GM23338 (cell line): ENCODE results near the gene PCLO. TPM values are rescaled to one million over a fixed set of nuclear protein-coding genes. Genes with fewer than 3 reads are reported as not detected.

Source experiments
- ATAC-seq: fragments of 200-7000 bp; cut with Tn5 transposase; 3 replicates; pipeline ENCODE4 v1.9.1; 2020
- DNase-seq: peaks from one replicate; pipeline ENCODE4 v3.0.0-alpha.2; 2015; ENCODE audit warnings: low spot score
- H2AFZ ChIP-seq: fragments of 200-600 bp; sonication (generic); 2 replicates; pipeline ENCODE4 v1.8.0; 2016; ENCODE audit warnings: antibody characterized with exemption, mild to moderate bottlenecking, moderate library complexity
- H3F3A ChIP-seq: fragments of 200-600 bp; sonication (generic); replicated peaks from 2 replicates; pipeline ENCODE4 v1.8.0; 2017; ENCODE audit warnings: antibody characterized with exemption, mixed run types, low read depth
- H3K27ac ChIP-seq: fragments of 200-600 bp; sonication (generic); 2 replicates; pipeline ENCODE4 v1.6.1; 2016; ENCODE audit warnings: low read depth
- H3K27me3 ChIP-seq: fragments of 200-600 bp; sonication (generic); 2 replicates; pipeline ENCODE4 v1.8.0; 2016; ENCODE audit warnings: mild to moderate bottlenecking, mixed run types, moderate library complexity; ENCODE audit not compliant: insufficient read depth
- H3K36me3 ChIP-seq: fragments of 200-600 bp; sonication (generic); 2 replicates; pipeline ENCODE4 v1.8.0; 2016; ENCODE audit warnings: mild to moderate bottlenecking; ENCODE audit not compliant: insufficient read depth
- H3K4me1 ChIP-seq: fragments of 200-600 bp; sonication (generic); 2 replicates; pipeline ENCODE4 v1.8.0; 2016; ENCODE audit warnings: mild to moderate bottlenecking, moderate library complexity; ENCODE audit not compliant: insufficient read depth
- H3K4me2 ChIP-seq: fragments of 200-600 bp; sonication (generic); 2 replicates; pipeline ENCODE4 v1.7.1; 2017; ENCODE audit warnings: mixed run types
- H3K4me3 ChIP-seq: fragments of 200-600 bp; sonication (generic); 2 replicates; pipeline ENCODE4 v1.6.1; 2016; ENCODE audit warnings: mixed run types
- H3K79me2 ChIP-seq: fragments of 200-600 bp; sonication (generic); replicated peaks from 2 replicates; pipeline ENCODE4 v1.8.0; 2017; ENCODE audit warnings: mild to moderate bottlenecking; ENCODE audit not compliant: insufficient read depth
- H3K9me2 ChIP-seq: fragments of 200-600 bp; sonication (generic); 2 replicates; pipeline ENCODE4 v1.8.0; 2017; ENCODE audit not compliant: insufficient read depth
- H4K20me1 ChIP-seq: fragments of 200-600 bp; sonication (generic); replicated peaks from 2 replicates; pipeline ENCODE4 v1.8.0; 2017; ENCODE audit warnings: mild to moderate bottlenecking; ENCODE audit not compliant: insufficient read depth
- H3K27ac Mint-ChIP-seq: 2 replicates; pipeline ENCODE4 v1.8.0; 2020; ENCODE audit warnings: inconsistent platforms, mild to moderate bottlenecking, moderate library complexity, mixed read lengths
- H3K27me3 Mint-ChIP-seq: 3 replicates; pipeline ENCODE4 v1.8.0; 2022; ENCODE audit warnings: low read depth, mild to moderate bottlenecking, moderate library complexity, mixed read lengths, inconsistent platforms; ENCODE audit not compliant: insufficient read depth, poor library complexity
- H3K36me3 Mint-ChIP-seq: 3 replicates; pipeline ENCODE4 v1.8.0; 2021; ENCODE audit warnings: low read depth, mild to moderate bottlenecking, inconsistent platforms, moderate library complexity, mixed read lengths
- H3K4me1 Mint-ChIP-seq: 3 replicates; pipeline ENCODE4 v1.8.0; 2020; ENCODE audit warnings: mild to moderate bottlenecking, inconsistent platforms, mixed read lengths
- H3K4me3 Mint-ChIP-seq: 3 replicates; pipeline ENCODE4 v1.8.0; 2021; ENCODE audit warnings: moderate library complexity, mild to moderate bottlenecking, inconsistent platforms, mixed read lengths
- H3K9me3 Mint-ChIP-seq: 3 replicates; pipeline ENCODE4 v1.8.0; 2020; ENCODE audit warnings: moderate library complexity, mild to moderate bottlenecking, inconsistent platforms, mixed read lengths
- CTCF ChIP-seq, 2 experiments: fragments of 200-600 bp in 1 of 2; sonication (generic) in 1 of 2; conservative IDR thresholded peaks; 2 replicates each; pipeline versions ENCODE4 v1.5.1 to v1.6.1; 2016 to 2017; ENCODE audit warnings: antibody characterized with exemption in 2 of 2, low read depth in 2 of 2, mild to moderate bottlenecking in 2 of 2, moderate library complexity in 1 of 2
- REST ChIP-seq: IDR thresholded peaks from one replicate; pipeline ENCODE4 v1.6.1; 2018; ENCODE audit warnings: antibody characterized with exemption; ENCODE audit not compliant: unreplicated experiment
- ZNF462 ChIP-seq: fragments of 250-450 bp; sonication (Bioruptor Pico); IDR thresholded peaks from 2 replicates; pipeline ENCODE4 v1.5.0; 2020; ENCODE audit warnings: mild to moderate bottlenecking, moderate library complexity
- polyA plus RNA-seq: library from polyadenylated mRNA; unstranded; fragments of >200 nt; fragmentation: Nextera tagmentation; extraction: Ambion mirVana; gene quantifications from 2 replicates; pipeline ENCODE4 v1.2.1, GENCODE V29; 2016
- total RNA-seq: library from RNA; depleted of rRNA; stranded (reverse); fragments of >200 nt; shearing (Covaris generic); gene quantifications from 2 replicates; pipeline ENCODE4 v1.2.3, GENCODE V29; 2014

PCLO gene
- total and polyA plus RNA-seq, 2 experiments from 2014 or later: 7.4 to 9.1 TPM

GRCh38 chr7:83054472-83054871, 108.2 kb downstream of the PCLO start:
- Mint-ChIP-seq H3K36me3 (no peaks in the 10 kb centered on the region), H3K9me3 (no peaks in the 10 kb centered on the region), H3K4me1 (no peaks in the 10 kb centered on the region), H3K27me3 (no peaks in the 10 kb centered on the region), H3K27ac (no peak overlapping the region), H3K4me3 (no peak overlapping the region)
- Histone ChIP-seq H4K20me1 (no peaks in the 10 kb centered on the region), H3K4me3 (no peak overlapping the region), H3K9me2 (no peaks in the 10 kb centered on the region), H3K79me2 (no peaks in the 10 kb centered on the region), H3K4me1 (no peaks in the 10 kb centered on the region), H3K27ac (no peak overlapping the region), H3F3A (no peaks in the 10 kb centered on the region), H3K27me3 (no peaks in the 10 kb centered on the region), H2AFZ (no peak overlapping the region), H3K36me3 (no peaks in the 10 kb centered on the region), H3K4me2 (no peak overlapping the region)
- TF ChIP-seq CTCF (conservative IDR thresholded peaks at IDR 0.05; ENCODE audit: low read depth in 2 of 2) (no peak), ZNF462 (CRISPR knock-in tag) (no peak), REST (no peak)
- ATAC-seq (no peak), DNase-seq (no peak)
